Measurements from ENCODE around the gene UCP3.

Gene UCP3

DNA sequence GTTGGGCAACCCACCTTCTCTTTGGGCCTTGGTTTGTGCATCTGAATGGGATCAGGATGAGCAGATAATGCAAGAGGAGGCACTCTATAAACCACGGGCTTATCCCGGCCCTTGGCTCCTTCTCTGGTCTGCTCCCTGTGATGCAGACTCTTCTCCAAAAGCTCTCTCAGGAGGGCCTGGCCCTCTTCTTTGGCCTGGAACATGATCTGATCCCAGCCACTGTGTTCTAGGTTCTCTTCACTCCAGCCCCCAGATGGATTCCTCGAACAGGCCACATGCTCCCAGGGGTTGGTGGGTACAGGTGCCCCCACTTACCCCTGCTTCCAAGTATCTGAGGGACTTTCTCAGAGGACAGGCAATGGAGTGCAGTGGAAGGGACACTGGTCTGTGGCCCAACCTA is 8.7 kb upstream of the UCP3 start:
- DNase-seq = no peak

DNA sequence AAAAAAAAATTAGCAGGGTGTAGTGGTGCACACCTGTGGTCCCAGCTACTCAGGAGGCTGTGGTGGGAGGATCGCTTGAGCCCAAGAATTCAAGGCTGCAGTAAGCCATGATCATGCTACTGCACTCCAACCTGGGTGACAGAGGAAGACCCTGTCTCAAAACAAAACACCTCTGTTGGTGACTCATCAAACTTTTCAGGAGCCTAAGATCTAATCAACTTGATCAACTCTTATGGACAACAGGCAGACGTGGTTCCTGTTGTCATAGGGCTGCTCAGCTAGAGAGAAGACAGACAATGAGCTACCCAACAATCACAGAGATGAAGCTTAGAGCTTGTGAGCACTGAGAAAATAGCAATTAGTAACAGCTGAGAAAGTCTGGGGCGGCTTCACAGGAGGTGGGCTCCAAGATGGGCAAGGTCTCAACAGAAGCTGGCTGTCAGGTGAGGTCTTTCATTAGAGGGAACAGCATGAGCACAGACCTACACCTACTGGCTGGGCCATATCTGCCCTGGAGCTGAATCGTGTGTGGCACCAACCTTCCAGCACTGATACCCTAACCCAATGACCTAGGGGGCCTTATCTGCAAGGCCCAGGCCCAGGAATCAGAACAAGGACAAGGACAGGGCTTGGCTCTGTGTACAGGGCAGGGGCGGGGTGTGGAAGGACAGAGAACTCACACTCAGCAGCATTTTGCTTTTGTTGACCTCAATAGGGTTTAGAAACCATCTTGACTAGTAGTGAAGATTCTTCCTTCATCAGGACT is 7.2 kb upstream of the UCP3 start:
- no peak for DNase-seq

DNA sequence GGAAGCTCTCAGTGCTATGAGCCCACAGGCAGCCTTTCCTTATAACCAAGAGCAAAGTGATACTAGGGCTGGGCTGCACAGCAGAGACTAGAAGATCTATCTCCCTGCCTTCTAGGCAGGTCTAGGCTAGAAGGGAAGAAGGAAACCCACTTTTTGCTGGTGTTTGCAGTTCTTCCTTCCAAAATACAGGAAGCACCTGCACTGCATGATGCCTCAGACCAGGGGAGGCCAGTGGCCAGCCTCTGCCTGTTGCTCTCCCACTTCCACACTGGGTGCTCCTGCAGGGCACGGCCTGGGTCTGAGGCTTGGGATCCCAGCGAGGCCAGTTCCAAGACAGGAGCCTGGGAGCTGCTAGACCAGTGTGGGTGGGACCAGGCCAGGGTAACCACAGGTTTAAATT is 6.0 kb upstream of the UCP3 start:
- DNase-seq = no peak

DNA sequence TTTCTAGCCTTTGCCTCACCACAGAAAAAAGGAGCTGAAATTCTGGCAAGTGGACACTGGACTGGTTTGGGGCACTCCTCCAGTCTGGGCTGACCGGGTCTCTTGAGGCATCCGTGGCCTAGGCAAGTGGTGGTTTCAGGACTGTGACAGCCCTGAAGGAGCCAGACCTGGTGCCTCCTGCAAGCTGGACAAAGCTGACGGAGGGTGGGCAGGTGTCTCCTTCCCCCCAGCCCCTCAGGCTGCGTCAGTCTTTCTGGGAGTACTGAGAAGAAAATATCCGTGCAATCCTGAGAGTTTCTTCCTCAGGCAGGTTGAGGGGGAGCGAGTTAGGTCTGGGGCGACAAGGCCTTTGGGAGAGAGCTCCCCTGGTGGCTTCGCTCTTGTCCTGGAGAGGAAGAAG is 4.3 kb upstream of the UCP3 start:
- DNase-seq = no peak

DNA sequence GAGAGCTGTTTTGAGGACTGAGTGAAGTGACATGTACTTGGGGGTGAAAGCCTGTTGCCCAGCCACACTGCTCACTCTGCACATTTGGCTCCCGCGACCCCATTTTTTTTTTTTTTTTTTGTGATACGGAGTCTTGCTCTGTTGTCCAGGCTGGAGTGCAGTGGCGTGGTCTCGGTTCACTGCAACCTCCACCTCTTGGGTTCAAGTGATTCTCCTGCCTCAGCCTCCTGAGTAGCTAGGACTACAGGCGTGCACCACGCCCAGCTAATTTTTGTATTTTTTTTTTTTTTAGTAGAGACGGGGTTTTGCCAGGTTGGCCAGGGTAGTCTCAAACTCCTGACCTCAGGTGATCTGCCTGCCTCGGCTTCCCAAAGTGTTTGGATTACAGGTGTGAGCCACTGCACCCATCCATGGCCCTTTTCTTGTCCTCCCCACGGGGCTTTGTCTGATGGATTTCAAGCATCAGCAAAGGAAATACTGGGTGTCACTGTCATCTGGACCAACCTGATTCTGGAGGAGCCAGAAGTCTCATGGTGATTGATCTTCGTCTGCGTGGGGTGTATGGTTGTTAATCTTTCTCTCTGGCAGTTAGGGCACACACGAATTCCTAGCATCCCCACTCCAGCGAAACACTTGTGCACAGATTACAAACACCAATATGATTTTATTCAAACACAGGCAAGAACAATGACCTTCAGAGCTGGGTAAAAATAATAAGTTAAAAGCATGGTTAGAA is 3.4 kb upstream of the UCP3 start:
- no peak for DNase-seq

DNA sequence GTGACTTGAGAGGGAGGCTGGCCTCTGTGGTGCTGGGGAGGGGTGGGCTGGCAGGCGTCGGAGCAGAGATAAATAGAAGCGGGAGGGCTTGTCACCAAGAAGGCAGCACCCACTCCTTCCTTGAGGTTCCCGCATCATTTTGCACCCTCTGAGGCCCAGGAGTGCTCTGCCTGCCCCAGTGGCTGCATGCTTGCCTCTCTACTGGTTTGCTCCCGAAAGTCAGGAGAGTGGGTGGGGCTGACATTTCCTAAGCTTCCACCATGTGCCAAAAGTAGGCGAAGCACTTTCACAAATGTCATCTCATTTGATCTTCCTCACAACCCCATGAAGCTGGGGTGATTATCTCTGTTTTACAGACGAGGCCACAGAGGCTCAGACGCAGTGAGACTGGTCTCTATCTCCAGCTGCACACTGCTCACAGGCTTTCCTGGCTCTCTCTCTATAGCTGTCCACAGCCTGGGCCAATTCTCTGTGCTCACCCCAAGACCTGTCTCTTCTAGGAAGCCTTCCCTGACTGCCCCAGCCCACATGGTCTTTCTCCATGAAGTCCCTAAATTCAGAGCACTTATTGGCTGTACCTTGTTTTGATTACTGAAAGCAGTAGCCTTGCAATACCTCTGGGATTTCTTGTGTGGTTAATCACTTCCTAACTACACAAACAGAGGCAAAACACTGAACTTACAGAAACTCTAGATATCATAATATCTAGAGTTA is 2.6 kb upstream of the UCP3 start:
- peak; percentile 71 for DNase-seq

DNA sequence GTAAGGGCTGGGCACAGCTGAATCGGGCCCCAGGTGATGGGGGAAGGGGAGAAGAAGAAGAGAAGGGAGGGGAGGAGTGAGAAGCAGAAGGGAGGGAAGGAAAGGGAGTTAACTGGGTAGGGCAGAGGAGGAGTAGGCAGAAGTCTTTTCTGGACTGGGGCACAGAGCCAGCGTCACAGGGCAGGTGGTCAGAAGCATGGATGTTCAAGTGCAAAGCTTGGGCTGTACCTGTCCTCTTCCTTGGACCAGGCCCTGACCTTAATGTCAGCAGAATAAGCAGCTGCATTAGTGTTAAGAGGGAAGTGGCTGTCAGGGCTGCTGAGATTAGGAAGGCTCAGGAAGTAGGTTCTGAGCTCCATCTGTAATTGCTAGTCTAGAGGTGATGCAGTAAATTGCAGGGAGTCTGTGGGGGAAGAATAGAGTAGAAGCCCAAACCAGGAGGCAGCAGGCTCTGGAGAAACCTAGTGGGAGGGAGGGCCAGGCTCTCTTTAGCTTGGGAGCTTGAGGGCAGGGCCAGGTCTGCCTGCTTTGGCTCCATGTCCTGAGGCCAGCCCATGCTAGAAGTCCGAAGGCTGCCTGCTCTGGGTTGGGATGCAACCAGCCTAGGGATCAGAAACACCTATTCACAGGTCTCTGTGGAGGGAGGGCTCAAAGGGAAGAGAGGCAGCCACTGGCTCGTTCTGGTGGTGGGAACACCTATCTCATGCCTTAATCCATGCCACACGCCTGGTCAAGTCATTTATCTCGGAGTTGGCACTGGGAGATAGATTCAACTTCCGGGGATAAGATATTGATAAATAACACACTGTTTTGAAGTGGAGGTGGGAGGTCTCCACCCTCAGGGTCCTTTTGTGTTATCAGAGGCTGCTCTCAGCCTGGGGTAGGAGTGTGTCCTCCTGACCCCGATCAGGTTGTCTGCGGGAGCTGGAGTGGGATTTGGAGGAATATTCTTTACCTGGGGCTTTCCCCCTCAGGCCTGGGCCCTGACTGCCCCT is 1.7 kb upstream of the UCP3 start:
- DNase-seq = no peak

DNA sequence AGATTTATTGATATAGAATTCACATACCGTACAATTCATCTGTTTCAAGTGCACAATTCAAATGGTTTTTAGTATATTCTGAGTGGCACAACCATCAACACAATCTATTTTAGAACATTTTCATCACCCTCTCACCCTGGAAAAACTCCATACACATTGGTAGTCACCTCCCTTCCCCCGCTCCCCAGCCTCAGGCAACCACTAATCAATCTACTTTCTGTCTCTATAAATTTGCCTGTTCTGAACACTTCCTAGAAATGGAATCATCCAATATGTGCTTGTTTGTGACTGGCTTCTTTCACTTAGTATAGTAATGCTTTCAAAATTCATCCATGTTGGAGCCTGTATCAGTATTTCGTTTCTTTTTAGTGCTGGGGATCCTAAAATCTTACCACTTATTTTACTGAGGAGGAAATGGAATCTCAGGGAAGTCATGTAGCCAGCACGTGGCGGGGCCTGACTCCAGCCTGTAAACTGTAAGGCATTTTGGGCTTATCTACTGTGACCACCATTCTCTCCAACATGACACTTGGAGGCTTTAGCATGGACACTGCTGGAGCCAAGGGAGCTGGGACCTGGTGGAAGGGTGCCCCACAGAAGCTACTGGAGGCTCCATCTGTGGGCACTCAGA is 905 bp upstream of the UCP3 start:
- peak; percentile 37 for DNase-seq

DNA sequence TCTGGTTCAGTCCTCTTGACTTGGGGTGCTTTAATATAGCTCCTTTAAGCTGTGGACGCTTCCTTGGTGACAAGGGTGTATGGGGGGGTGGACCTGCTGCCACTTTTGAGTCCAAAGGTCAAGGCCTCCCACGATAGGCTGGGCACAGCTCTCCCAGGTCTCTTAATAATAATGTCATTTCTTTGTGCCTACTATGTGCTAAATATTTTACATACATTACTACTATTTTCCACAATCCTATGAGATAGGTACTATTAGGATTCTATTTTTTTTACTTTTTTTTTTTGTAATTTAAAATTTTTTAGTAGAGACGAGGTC is 304 bp upstream of the UCP3 start:
- no peak for DNase-seq

DNA sequence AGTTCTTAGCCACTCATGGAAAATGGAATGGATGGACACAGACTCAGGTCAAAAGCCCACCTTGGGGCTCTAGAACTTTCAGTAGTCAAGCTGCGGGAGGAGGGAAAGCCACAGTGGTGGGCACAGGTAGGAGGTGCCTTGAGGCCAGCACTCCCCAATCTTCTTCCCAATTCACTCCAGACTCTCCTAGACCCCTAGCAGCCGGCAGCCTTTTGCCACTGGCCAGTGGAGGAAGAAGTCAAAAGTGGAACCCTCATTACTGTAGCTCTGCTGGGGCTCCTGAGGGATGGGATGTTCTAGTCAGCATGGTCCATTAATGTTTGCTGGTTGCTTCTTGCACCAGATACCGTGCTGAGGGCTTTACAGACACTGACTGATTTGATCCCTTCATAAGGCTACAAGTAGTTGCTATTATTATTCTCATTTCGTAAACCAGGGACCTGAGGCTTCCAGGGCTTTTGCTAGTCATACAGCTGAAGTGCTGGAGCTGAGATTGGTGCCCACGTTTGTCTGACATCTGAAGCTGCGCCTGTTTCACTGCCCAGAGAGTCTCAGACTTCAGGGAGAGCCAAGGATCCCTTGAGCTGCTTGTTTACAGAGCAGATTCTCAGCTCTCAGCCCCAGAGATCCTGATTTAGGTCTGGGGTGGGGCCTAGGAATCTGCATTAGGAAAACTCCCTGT is 1.1 kb downstream of the UCP3 start:
- DNase-seq = no peak

DNA sequence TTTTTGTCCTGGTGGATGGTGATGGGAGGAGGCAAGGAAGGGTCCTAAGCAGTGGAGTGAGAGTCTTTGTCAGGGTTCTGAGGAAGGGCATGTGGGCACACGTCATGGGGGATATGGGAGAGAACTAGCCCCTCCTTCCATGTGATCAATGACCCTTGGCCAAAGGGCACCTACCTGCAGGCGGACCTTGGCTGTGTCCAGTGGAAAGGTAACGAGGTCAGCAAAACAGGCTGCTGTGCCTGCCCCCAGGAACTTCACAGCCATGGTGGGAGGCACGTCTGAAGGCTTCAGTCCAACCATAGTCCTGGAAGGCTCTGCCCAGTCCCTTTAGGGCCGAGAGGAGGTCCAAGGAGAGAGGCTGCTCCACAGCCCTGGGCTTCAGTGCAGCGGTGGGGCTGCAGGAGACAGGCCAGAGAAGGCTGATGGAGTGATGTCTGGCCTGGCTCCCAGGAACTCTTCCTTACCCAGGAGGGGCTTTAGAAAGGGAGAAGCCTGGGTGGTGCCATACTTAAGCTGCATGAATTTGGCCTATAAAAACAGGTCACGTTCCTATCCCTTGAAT is 2.1 kb downstream of the UCP3 start:
- no peak for DNase-seq

DNA sequence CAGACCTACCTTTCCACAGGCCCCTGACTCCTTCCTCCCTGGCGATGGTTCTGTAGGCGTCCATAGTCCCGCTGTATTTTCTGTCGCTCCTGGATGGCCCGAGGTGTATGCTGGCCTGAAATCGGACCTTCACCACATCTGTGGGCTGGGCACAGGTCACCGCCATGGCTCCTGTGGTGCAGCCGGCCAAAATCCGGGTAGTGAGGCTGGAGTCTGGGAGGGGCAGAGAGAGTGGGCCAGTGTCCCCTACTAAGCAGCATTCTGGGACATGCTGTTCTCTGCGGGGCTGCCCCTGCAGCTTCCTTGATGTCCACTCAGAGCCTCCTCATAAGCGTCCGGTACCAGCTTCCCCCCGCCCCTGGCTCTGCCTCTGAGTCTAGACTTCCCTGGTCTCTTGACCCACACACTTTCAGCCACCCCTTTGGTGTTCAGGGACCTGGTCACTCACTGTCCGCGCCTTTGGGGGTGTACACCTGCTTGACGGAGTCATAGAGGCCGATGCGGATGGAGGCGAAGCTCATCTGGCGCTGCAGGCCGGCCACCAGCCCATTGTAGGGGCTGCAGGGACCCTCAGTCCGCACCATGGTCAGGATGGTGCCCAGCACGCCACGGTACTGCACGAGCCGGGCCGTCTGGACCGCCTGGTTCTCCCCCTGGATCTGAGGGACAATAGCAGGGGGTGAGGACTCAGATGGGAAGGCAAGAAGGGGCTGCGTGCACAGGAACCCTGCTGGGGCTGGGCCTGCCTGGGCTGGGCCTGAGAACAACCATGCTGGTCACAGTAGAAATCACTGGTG is 3.0 kb downstream of the UCP3 start:
- DNase-seq = no peak

DNA sequence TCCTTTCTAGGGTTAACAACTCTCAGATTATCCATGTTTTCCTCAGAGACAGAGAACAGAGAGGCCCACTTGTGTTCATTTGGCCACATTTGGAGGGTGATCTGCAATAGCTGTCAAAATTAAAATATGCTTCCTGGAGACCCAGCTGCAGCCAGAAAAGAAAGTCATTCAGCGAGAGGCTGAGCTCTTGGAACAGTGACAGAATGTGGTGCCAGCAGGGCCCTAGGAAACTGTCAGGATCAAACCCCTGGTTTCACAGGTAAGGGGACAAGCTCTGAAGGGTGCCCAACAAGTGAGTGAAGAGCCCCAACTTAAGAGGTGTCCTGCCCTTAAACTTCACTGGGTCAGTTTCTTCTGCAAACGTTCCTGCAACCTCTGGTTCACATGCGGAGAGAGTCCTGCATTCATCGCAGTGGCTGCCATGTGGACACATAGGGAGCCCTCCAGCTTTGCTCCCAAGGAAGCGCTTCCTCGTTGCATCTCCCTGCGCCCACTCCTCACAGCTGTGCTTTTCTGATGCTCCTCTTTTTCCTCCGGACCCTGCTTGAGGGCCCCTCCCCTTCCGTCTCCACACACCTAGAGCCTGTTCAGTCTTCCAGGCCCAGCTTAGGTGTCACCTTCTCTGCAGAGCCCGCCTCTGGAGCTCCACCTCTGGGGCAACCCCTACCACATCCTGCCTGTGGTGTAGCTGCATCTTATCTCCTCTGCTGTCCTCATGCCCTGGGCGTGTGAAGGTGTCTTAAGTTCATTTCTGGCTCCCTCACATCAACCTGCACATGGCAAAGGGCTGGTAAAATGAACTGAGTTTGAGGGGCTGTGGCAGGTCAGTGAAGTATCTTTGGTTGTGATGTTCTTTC is 3.9 kb downstream of the UCP3 start:
- DNase-seq = peak; percentile 83

DNA sequence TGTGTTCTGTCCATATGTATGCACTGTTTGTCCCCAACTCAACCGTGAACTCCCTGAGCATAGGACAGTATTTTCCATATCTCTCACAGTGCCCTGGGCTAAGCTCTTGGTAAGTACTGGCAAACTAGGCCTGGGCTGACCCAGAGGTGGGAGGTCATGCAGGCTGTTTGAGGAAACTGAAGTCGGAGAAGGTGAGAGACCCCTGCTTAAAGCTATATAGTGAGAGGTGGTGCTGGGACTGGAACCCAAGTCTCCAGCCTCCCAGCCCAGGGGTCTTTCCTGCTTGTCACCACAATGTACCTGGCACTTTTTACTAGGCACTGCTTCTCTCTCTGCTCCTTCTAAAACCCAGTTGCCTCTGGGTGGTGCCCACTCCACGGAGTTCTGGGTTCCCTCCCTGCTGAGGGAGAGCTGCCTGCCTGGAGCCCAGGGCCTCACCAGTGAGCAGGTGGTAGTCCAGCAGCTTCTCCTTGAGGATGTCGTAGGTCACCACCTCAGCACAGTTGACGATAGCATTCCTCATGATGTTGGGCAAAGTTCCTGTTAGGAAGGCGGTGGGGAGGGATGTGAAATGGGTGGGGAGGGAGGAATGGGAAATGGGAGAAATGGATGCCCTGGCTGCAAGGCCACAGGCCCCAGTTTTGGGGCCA is 4.7 kb downstream of the UCP3 start:
- DNase-seq = no peak

DNA sequence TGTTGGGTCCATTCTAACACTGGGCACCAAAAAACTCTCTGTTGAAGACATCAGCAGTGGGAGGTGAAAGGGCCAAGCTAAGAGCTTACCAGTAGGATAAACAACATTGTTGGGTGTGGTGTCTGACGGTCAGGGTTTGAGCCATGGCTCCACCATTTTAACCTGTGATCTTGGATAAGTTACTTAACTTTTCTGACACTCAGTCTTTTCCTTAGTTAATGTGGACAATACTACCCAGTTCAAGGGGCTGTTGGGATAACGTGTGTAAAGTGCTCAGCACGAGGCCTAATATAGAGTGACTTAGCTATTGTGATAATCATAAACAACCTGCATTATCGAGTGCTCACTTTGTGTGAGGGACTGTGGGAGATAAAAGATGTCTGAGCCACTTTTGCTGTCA is 6.1 kb downstream of the UCP3 start:
- DNase-seq = no peak

DNA sequence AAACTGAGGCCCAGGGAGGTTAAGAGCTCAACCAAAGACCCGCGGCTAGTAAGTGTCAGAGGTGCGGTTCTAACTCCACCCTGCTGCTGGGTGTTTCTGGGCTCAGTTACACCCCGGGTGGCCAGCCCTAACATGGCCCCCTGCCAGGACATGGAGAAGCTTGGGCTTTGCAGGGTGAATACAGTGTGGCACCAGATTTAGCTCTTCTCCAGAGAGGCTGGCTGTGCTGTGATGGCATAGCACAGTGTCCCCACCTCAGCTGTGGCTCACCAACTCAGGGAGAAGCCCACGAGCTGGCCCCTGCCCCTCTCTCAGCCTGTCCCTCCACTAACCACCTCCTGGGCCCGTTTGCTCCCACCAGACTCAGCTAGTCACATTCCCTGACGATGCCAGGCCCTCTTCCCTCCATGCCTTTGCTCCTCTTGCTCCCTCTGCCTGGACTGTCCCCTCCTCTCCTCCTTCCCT is 7.0 kb downstream of the UCP3 start:
- DNase-seq = no peak

DNA sequence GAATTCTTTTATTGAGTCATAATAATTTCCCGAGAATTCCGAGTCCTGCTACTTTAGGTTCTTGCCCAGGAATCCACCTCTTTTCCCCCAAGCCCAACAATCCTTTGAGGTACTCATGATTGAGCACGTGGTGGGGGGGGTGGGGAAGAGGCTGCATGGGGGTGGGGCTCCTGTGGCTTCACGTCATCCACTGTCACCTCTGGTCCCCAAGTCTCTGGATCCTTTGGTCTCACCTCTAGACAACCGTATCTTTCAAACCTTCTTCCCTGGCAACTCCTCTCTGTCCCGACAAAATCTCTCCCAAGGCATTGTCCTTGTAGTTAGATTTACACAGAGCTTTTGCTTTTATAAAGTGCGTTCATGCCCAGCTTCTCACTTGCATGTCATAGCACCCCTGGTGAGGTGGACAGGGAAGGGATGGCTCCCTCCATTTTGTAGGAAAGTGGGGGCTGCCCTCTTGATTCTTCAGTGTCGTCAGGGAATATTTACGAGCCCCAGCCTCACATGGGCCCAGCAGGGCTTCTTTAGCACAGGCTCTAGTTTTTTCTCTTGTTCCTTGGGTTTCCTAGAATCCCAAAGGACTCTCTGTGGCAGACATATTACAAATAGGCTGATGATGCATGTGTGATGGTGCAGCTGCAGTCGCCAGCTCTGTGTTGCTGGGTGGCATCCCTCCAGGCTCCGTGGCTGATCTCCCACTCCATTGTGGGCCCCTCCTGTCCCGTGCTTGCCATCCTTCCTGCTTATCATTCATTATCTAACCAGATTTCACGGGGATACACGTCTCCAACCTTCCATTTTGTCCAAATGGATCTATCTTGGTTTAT is 8.4 kb downstream of the UCP3 start:
- no peak for DNase-seq
